Naive B cell (primary cell): Measurements from ENCODE around the gene RNF40. TPM values are rescaled to one million over a fixed set of nuclear protein-coding genes. Genes with fewer than 3 reads are reported as not detected.

Source experiments
- ATAC-seq, 2 donors: fragments of 150-1000 bp; cut with Tn5 transposase; 2 replicates each; pipeline ENCODE4 v1.10.0; 2021; ENCODE audit warnings: low read depth in 2 of 2, mild to moderate bottlenecking in 2 of 2, moderate library complexity in 2 of 2
- DNase-seq: peaks from one replicate; pipeline ENCODE4 v3.0.0; 2022
- H3K27ac Mint-ChIP-seq, 6 donors: one replicate each; pipeline ENCODE4 v1.8.0; 2020 to 2022; ENCODE audit warnings: mild to moderate bottlenecking in 6 of 6, mixed read lengths in 6 of 6, moderate library complexity in 5 of 6, inconsistent platforms in 2 of 6
- H3K27me3 Mint-ChIP-seq, 3 donors: one replicate each; pipeline ENCODE4 v1.8.0; 2021 to 2022; ENCODE audit warnings: mixed read lengths in 3 of 3, mild to moderate bottlenecking in 1 of 3
- H3K36me3 Mint-ChIP-seq, 2 donors: one replicate each; pipeline ENCODE4 v1.8.0; 2020 to 2022; ENCODE audit warnings: mixed read lengths in 2 of 2, inconsistent platforms in 1 of 2, mild to moderate bottlenecking in 1 of 2
- H3K4me1 Mint-ChIP-seq, 3 donors: one replicate each; pipeline ENCODE4 v1.8.0; 2020 to 2022; ENCODE audit warnings: mixed read lengths in 3 of 3, inconsistent platforms in 1 of 3, mild to moderate bottlenecking in 1 of 3, moderate library complexity in 1 of 3
- H3K4me3 Mint-ChIP-seq, 8 donors: one replicate each; pipeline ENCODE4 v1.8.0; 2020 to 2022; ENCODE audit warnings: mild to moderate bottlenecking in 8 of 8, mixed read lengths in 8 of 8, moderate library complexity in 8 of 8, inconsistent platforms in 2 of 8
- H3K9me3 Mint-ChIP-seq, 7 donors: one replicate each; pipeline ENCODE4 v1.8.0; 2020 to 2022; ENCODE audit warnings: mixed read lengths in 7 of 7, mild to moderate bottlenecking in 5 of 7, inconsistent platforms in 2 of 7, moderate library complexity in 1 of 7
- polyA plus RNA-seq, 6 donors: library from polyadenylated mRNA; unstranded; fragments of 300-500 nt; fragmentation: Illumina TruSeq; gene quantifications; one replicate each; pipeline ENCODE4 v1.2.3, GENCODE V29; 2021; ENCODE audit warnings: low read depth in 6 of 6

Gene RNF40
- polyA plus RNA-seq, 6 donors from 2014 or later, result 15.0 to 51.6 (median 28.8) TPM

DNA sequence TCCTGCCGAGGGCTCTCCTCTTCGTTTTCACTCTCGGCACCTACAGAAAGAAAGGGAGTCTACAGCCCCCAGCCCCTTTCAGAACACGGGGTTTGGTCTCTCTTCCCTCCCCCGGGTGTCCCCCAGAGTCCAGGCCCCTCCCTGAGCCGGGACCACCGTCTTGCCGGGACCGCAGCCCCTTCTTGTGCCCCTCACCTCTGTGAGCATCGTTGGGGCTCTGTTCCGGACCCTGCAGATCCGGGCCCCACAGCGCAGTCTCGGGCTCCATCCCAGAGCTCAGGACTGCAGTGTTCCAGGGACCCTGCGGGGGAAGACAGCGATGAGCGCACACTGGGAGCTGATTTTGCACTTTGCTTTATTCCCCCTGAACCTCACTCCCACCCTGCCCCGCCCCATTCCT, 22.1 kb downstream of the RNF40 start:
- no peaks in the 10 kb centered on the region for H3K9me3 Mint-ChIP-seq
- DNase-seq, result no peak
- no peak overlapping the region for H3K27ac Mint-ChIP-seq
- no peaks in the 10 kb centered on the region for H3K36me3 Mint-ChIP-seq
- no peak overlapping the region for H3K4me3 Mint-ChIP-seq
- peaks cover 18 to 30% (median 22%) of the 10 kb centered on the region in 3 donors for H3K4me1 Mint-ChIP-seq
- H3K27me3 Mint-ChIP-seq, result peaks cover 0 to 3% (median under 1%) of the 10 kb centered on the region in 3 donors
- no peak for ATAC-seq

- ATAC-seq (no peak), DNase-seq (no peak)
- H3K27me3 Mint-ChIP-seq, result peaks cover 0 to 3% (median 0%) of the 10 kb centered on the region in 3 donors
- H3K9me3 Mint-ChIP-seq, result no peaks in the 10 kb centered on the region
- peak overlapping the region in 3 of 6 donors; percentile 36 to 84 (median 49) for H3K27ac Mint-ChIP-seq
- H3K36me3 Mint-ChIP-seq, result no peaks in the 10 kb centered on the region
- peak overlapping the region in 7 of 8 donors; percentile 61 to 88 (median 80) for H3K4me3 Mint-ChIP-seq
- H3K4me1 Mint-ChIP-seq, result peaks cover 18 to 30% (median 22%) of the 10 kb centered on the region in 3 donors
Observed at GRCh38 chr16:30785126-30786106, 23.3 kb downstream of the RNF40 start.

GRCh38 chr16:30786115-30786935, 24.2 kb downstream of the RNF40 start:
- peaks cover 0 to 3% (median 0%) of the 10 kb centered on the region in 3 donors for H3K27me3 Mint-ChIP-seq
- no peaks in the 10 kb centered on the region for H3K9me3 Mint-ChIP-seq
- peak; percentile 53 to 56 for ATAC-seq
- peak overlapping the region; percentile 64 to 88 (median 80) for H3K4me3 Mint-ChIP-seq
- peak overlapping the region in 2 of 6 donors; percentile 57 to 84 for H3K27ac Mint-ChIP-seq
- no peaks in the 10 kb centered on the region for H3K36me3 Mint-ChIP-seq
- peaks cover 18 to 30% (median 22%) of the 10 kb centered on the region in 3 donors for H3K4me1 Mint-ChIP-seq
- no peak for DNase-seq

- ATAC-seq, result peak; percentile 47 to 61
- Mint-ChIP-seq H3K9me3 (no peaks in the 10 kb centered on the region), H3K27ac (peak within 1 kb of the TSS in 4 of 6 donors; percentile 18 to 84 (median 69)), H3K27me3 (peaks cover 0 to 3% (median 0%) of the 10 kb centered on the region in 3 donors), H3K4me3 (peak within 1 kb of the TSS; percentile 75 to 94 (median 92)), H3K4me1 (peaks cover 18 to 30% (median 22%) of the 10 kb centered on the region in 3 donors), H3K36me3 (no peaks in the 10 kb centered on the region)
- DNase-seq, result peak; percentile 20
Observed at GRCh38 chr16:30786936-30787612, 25.0 kb downstream of the RNF40 start, which contains the start of gene ZNF629. ZNF629 (minus strand) TSS chr16:30787205; CDS start chr16:30784482, 2,723 bp downstream.

DNA sequence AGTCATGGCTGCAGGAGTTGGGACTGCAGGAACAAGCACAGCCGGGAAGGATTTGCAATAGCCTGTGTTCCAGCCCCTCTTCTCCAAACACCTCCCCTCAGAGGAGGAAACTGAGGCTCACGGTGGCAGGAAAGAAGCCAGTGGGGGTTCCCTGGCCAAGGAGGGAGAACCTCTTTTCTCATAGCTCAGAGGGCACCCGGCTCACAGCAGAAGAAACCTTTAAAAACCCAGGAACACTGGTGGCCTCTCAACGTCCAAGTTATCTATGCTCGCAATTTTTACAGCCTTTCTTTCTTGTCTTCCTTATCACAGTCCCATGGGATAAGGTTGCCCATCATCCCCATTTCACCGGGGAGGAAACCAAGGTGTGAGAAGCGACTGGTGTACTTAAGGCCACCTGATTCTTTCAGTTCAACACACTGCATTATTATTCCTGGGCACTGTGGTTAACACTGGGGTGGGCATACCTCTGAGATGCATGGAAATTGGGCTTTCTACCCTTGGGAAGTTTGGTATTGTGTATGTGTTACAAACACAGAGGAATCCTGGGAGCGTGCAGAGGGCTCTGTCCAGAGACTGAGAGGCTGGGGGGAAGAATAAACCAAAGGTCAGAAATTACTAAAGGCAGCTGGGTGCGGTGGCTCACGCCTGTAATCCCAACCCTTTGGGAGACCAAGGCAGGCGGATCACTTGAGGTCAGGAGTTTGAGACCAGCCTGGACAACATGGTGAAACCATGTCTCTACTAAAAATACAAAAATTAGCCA, 25.7 kb downstream of the RNF40 start:
- ATAC-seq, result no peak
- Mint-ChIP-seq H3K36me3 (no peaks in the 10 kb centered on the region), H3K4me1 (peaks cover 18 to 30% (median 22%) of the 10 kb centered on the region in 3 donors), H3K27me3 (peaks cover 0 to 3% (median 0%) of the 10 kb centered on the region in 3 donors), H3K4me3 (peak overlapping the region; percentile 75 to 94 (median 92)), H3K27ac (peak overlapping the region in 3 of 6 donors; percentile 57 to 81 (median 70)), H3K9me3 (no peaks in the 10 kb centered on the region)
- DNase-seq, result no peak

- DNase-seq, result no peak
- Mint-ChIP-seq H3K9me3 (no peaks in the 10 kb centered on the region), H3K4me1 (no peaks in the 10 kb centered on the region), H3K27ac (peak overlapping the region in 1 of 6 donors; percentile 10), H3K36me3 (no peaks in the 10 kb centered on the region), H3K27me3 (no peaks in the 10 kb centered on the region), H3K4me3 (no peak overlapping the region)
- no peak for ATAC-seq
Observed at GRCh38 chr16:30793508-30794069, 31.5 kb downstream of the RNF40 start.

- peak overlapping the region in 1 of 6 donors; percentile 39 for H3K27ac Mint-ChIP-seq
- H3K36me3 Mint-ChIP-seq, result no peaks in the 10 kb centered on the region
- H3K4me1 Mint-ChIP-seq, result no peaks in the 10 kb centered on the region
- no peak for DNase-seq
- no peaks in the 10 kb centered on the region for H3K9me3 Mint-ChIP-seq
- H3K4me3 Mint-ChIP-seq, result no peak overlapping the region
- ATAC-seq, result no peak
- no peaks in the 10 kb centered on the region for H3K27me3 Mint-ChIP-seq
Observed at GRCh38 chr16:30794634-30795033, 32.5 kb downstream of the RNF40 start.

- no peak for DNase-seq
Observed at GRCh38 chr16:30797670-30798309, 35.7 kb downstream of the RNF40 start.

DNA sequence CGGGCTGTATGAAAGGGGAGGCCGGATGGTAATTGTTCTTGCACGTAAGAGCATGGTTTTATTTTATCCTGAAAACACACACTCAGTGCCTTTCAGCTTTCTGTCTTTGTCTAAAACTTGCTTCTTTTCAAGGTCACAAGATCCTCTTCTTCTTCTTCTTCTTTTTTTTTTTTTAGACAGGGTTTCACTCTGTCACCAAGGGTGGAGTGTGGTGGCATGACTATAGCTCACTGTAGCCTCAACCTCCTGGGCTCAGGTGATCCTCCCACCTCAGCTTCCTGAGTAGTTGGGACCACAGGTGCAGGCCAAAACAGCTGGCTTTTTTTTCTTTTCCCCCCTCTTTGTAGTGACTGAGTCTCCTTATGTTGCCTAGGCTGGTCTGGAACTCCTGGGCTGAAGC, 40.8 kb downstream of the RNF40 start:
- DNase-seq (no peak), ATAC-seq (no peak)
- Mint-ChIP-seq H3K36me3 (no peaks in the 10 kb centered on the region), H3K27me3 (no peaks in the 10 kb centered on the region), H3K4me1 (peaks cover 14 to 27% (median 21%) of the 10 kb centered on the region in 3 donors), H3K4me3 (peak overlapping the region in 3 of 8 donors; percentile 47 to 70 (median 55)), H3K27ac (no peak overlapping the region), H3K9me3 (no peaks in the 10 kb centered on the region)

More at GRCh38 chr16:30797670-30798309, 35.7 kb downstream of the RNF40 start:
- ATAC-seq, result no peak
- Mint-ChIP-seq H3K27me3 (no peaks in the 10 kb centered on the region), H3K4me1 (peaks cover 0 to 2% (median 0%) of the 10 kb centered on the region in 3 donors), H3K4me3 (no peak overlapping the region), H3K27ac (no peak overlapping the region), H3K9me3 (no peaks in the 10 kb centered on the region), H3K36me3 (no peaks in the 10 kb centered on the region)

GRCh38 chr16:30805056-30805369, 42.9 kb downstream of the RNF40 start:
- Mint-ChIP-seq H3K27ac (peak overlapping the region in 3 of 6 donors; percentile 53 to 69 (median 57)), H3K4me3 (peak overlapping the region; percentile 81 to 94 (median 85)), H3K36me3 (no peaks in the 10 kb centered on the region), H3K4me1 (peaks cover 14 to 33% (median 21%) of the 10 kb centered on the region in 3 donors), H3K27me3 (no peaks in the 10 kb centered on the region), H3K9me3 (no peaks in the 10 kb centered on the region)
- no peak for DNase-seq
- no peak for ATAC-seq

- no peaks in the 10 kb centered on the region for H3K9me3 Mint-ChIP-seq
- no peaks in the 10 kb centered on the region for H3K36me3 Mint-ChIP-seq
- no peaks in the 10 kb centered on the region for H3K27me3 Mint-ChIP-seq
- peak overlapping the region; percentile 81 to 94 (median 85) for H3K4me3 Mint-ChIP-seq
- H3K4me1 Mint-ChIP-seq, result peaks cover 14 to 33% (median 21%) of the 10 kb centered on the region in 3 donors
- peak; percentile 41 for DNase-seq
- ATAC-seq, result peak; percentile 76 to 77
- H3K27ac Mint-ChIP-seq, result peak overlapping the region in 5 of 6 donors; percentile 53 to 69 (median 59)
Observed at GRCh38 chr16:30805370-30806169, 43.4 kb downstream of the RNF40 start.
